ENCODE measurements around the gene TTC7B. TPM values are rescaled to one million over a fixed set of nuclear protein-coding genes. Genes with fewer than 3 reads are reported as not detected.

Gene TTC7B
- total and polyA plus RNA-seq, 7 donors, result 18.9 to 97.0 (median 59.0) TPM

- Histone ChIP-seq H3K36me3 (ENCODE audit: insufficient read depth in 1 of 2, low read depth in 1 of 2) (no peaks in the 10 kb centered on the region), H3K4me1 (peaks cover 17% of the 10 kb centered on the region), H3K4me3 (no peak overlapping the region), H3K9me3 (peaks cover 8% of the 10 kb centered on the region), H3K27ac (peak overlapping the region; percentile 98), H3K27me3 (ENCODE audit: insufficient read depth in 3 of 3, low read length in 2 of 3) (no peaks in the 10 kb centered on the region)
- DNase-seq, result no peak
- ATAC-seq, result peak in 3 of 4 donors; percentile 3 to 15 (median 5)
- TF ChIP-seq CTCF (IDR thresholded peaks at IDR 0.05), result no peak
- intact Hi-C loops (cut with DNase I), result no loop called here
Observed at GRCh38 chr14:90750191-90750590, 66.0 kb downstream of the TTC7B start.

- H3K27me3 ChIP-seq (ENCODE audit: insufficient read depth in 3 of 3, low read length in 2 of 3), result no peaks in the 10 kb centered on the region
- H3K36me3 ChIP-seq (ENCODE audit: insufficient read depth in 1 of 2, low read depth in 1 of 2), result peaks cover 0 to 4% of the 10 kb centered on the region in 2 donors
- no peak overlapping the region for H3K27ac ChIP-seq
- DNase-seq (no peak), ATAC-seq (no peak)
- intact Hi-C loops (cut with DNase I), result no loop called here
- peaks cover 28% of the 10 kb centered on the region for H3K4me1 ChIP-seq
- TF ChIP-seq CTCF (IDR thresholded peaks at IDR 0.05), result no peak
- no peak overlapping the region for H3K4me3 ChIP-seq
- H3K9me3 ChIP-seq, result peaks cover 8% of the 10 kb centered on the region
Observed at GRCh38 chr14:90747909-90748308, 68.3 kb downstream of the TTC7B start.

- WGBS, 3 donors, result 87 to 94% (median 90%) methylated on average over 10 of the region's 10 CpGs
- Histone ChIP-seq H3K4me1 (peaks cover 32% of the 10 kb centered on the region), H3K36me3 (ENCODE audit: insufficient read depth in 1 of 2, low read depth in 1 of 2) (peaks cover 0 to 4% of the 10 kb centered on the region in 2 donors), H3K4me3 (no peak overlapping the region), H3K27me3 (ENCODE audit: insufficient read depth in 3 of 3, low read length in 2 of 3) (no peaks in the 10 kb centered on the region), H3K9me3 (peaks cover 5% of the 10 kb centered on the region), H3K27ac (peak overlapping the region; percentile 63)
- DNase-seq (no peak), ATAC-seq (no peak)
- no peak for TF ChIP-seq CTCF (IDR thresholded peaks at IDR 0.05)
- intact Hi-C loops (cut with DNase I), result no loop called here
Observed at GRCh38 chr14:90743826-90744225, 72.4 kb downstream of the TTC7B start.

GRCh38 chr14:90743425-90743824 lies 72.8 kb downstream of the TTC7B start:
- Histone ChIP-seq H3K9me3 (peaks cover 5% of the 10 kb centered on the region), H3K4me3 (no peak overlapping the region), H3K36me3 (ENCODE audit: insufficient read depth in 1 of 2, low read depth in 1 of 2) (peaks cover 0 to 4% of the 10 kb centered on the region in 2 donors), H3K4me1 (peaks cover 35% of the 10 kb centered on the region), H3K27me3 (ENCODE audit: insufficient read depth in 3 of 3, low read length in 2 of 3) (no peaks in the 10 kb centered on the region), H3K27ac (peak overlapping the region; percentile 63)
- no peak for TF ChIP-seq CTCF (IDR thresholded peaks at IDR 0.05)
- intact Hi-C loops (cut with DNase I), result no loop called here
- WGBS, 3 donors, result 16 to 43% (median 33%) methylated on average over 3 of the region's 3 CpGs
- ATAC-seq, result no peak
- DNase-seq, result no peak

GRCh38 chr14:90742729-90743128 lies 73.5 kb downstream of the TTC7B start:
- Histone ChIP-seq H3K4me1 (peaks cover 40% of the 10 kb centered on the region), H3K27me3 (ENCODE audit: insufficient read depth in 3 of 3, low read length in 2 of 3) (no peaks in the 10 kb centered on the region), H3K36me3 (ENCODE audit: insufficient read depth in 1 of 2, low read depth in 1 of 2) (peaks cover 0 to 4% of the 10 kb centered on the region in 2 donors), H3K4me3 (no peak overlapping the region), H3K27ac (peak overlapping the region; percentile 63), H3K9me3 (no peaks in the 10 kb centered on the region)
- 46 to 62% (median 47%) methylated on average over 6 of the region's 6 CpGs for WGBS, 3 donors
- ATAC-seq (no peak), DNase-seq (no peak)
- TF ChIP-seq CTCF (IDR thresholded peaks at IDR 0.05), result no peak
- intact Hi-C loops (cut with DNase I), result no loop called here

Measured in psoas muscle (tissue), 8 donors.